ENCODE measurements around the gene STAG2.
"Not testable (repeated sequence)": the region's sequence is repeated elsewhere in the genome, so short reads cannot be mapped to it uniquely, and the experiment has no call there.

Gene STAG2

DNA sequence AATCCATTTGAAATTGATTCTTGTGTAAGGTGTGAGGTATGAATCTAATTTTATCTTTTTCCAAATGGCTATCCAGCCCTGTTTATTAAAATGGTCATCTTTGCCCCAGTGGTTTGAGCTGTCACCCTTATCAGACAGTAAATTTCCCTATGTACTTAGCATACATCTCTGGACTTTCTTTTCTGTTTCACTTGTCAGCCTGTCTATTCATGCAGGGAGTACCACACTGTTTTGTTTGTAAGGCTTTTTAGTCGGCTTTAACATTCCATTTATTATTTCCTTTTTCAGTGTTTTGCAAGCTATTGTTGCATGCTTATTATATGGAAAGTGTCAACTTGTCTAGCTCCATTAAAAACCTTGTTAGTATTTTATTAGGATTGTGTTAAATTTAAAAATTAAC lies 155.8 kb downstream of the STAG2 start:
- H3K9me3 ChIP-seq (ENCODE audit: control insufficient read depth, insufficient read depth, low read length): no peaks in the 10 kb centered on the region

DNA sequence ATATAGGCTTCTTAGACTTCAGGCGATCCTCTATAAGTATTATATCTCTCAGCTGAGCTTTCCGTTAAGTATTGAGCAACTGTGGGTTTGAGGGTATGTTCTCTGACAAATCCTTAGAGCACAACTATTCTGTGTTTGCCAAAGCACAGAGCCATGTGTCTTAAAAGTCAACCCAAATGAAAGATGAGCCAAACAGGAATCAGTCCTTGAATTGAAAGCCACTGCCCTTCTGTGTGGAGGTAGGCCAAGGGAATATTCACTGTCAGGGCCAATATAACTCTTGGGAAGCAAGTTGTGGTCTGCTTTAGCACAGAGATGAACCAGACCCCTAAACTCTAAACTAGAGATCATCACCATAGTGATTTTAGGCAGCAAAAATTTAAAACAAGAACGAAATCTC lies 164.0 kb downstream of the STAG2 start:
- Histone ChIP-seq H3K36me3 (ENCODE audit: insufficient read depth, low read length) (no peaks in the 10 kb centered on the region), H3K9me3 (ENCODE audit: control insufficient read depth, insufficient read depth, low read length) (no peaks in the 10 kb centered on the region), H3K9ac (ENCODE audit: low read depth, low read length) (no peak overlapping the region), H3K4me1 (ENCODE audit: insufficient read depth, low read length) (no peaks in the 10 kb centered on the region)

More for the DNA sequence above, 155.8 kb downstream of the STAG2 start:
- Histone ChIP-seq H3K36me3 (ENCODE audit: insufficient read depth, low read length) (no peaks in the 10 kb centered on the region), H3K4me1 (ENCODE audit: insufficient read depth, low read length) (no peaks in the 10 kb centered on the region), H3K9ac (ENCODE audit: low read depth, low read length) (no peak overlapping the region)

DNA sequence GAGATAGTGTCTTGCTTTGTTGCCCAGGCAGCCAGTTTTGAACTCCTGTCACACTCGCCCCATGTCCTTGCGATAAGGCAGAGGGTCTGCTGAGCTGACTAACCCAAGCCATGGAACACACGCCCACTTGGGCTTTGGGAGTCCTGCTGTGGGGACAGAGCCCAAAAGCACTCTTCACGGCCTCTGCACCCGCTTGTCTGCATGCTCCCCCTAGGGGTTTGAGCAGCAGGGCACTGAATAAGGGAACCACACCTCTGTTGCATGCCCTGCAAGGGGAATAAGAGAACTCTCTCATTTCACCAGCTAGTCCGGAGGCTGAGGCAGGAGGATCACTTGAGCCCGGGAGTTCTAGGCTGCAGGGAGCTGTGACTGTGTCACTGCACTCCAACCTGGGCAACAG lies 166.0 kb downstream of the STAG2 start:
- no peak overlapping the region for H3K9ac ChIP-seq (ENCODE audit: low read depth, low read length)
- no peaks in the 10 kb centered on the region for H3K36me3 ChIP-seq (ENCODE audit: insufficient read depth, low read length)
- no peaks in the 10 kb centered on the region for H3K9me3 ChIP-seq (ENCODE audit: control insufficient read depth, insufficient read depth, low read length)
- no peaks in the 10 kb centered on the region for H3K4me1 ChIP-seq (ENCODE audit: insufficient read depth, low read length)

DNA sequence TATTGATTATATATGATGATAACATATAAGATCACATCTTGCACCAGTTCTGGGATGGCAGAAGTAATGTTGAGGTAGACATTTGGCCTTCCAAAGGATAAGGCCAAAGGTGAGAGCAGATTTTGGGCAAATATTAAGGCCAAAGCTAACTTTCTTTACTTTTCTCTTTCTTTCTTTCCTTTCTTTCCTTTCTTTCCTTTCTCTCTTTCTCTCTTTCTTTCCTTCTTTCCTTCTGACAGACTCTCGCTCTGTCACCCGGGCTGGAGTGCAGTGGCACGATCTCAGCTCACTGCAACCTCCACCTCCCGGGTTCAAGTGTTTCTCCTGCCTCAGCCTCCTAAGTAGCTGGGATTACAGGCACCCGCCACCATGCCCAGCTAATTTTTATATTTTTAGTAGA lies 170.9 kb downstream of the STAG2 start:
- not testable (repeated sequence) for H3K9me3 ChIP-seq (ENCODE audit: control insufficient read depth, insufficient read depth, low read length); H3K36me3 ChIP-seq (ENCODE audit: insufficient read depth, low read length); H3K4me1 ChIP-seq (ENCODE audit: insufficient read depth, low read length); H3K9ac ChIP-seq (ENCODE audit: low read depth, low read length)

GRCh38 chrX:124145749-124146148 lies 184.2 kb downstream of the STAG2 start:
- Histone ChIP-seq H3K9me3 (ENCODE audit: control insufficient read depth, insufficient read depth, low read length) (peaks cover 15% of the 10 kb centered on the region), H3K36me3 (ENCODE audit: insufficient read depth, low read length) (no peaks in the 10 kb centered on the region), H3K4me1 (ENCODE audit: insufficient read depth, low read length) (no peaks in the 10 kb centered on the region), H3K9ac (ENCODE audit: low read depth, low read length) (no peak overlapping the region)

DNA sequence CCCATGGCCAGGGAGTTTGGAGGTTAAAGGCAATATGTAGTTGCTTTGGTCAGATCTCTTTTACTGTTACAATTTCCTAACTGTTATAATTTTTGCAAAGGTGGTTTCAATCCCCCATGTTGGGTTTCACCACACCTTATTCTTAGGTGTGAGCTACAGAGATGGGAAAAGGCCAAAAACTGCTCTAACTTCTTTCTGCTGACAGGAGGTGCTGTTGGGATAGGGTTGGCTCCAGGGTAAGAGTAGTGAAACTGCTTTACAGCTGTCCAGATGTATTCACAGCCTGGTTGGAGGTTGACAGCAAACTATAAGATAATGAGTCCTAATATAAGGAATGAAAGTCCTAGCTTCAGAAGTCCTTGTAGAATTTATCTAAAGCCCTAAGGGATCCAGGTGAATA lies 189.7 kb downstream of the STAG2 start:
- Histone ChIP-seq H3K9me3 (ENCODE audit: control insufficient read depth, insufficient read depth, low read length) (peaks cover 11% of the 10 kb centered on the region), H3K9ac (ENCODE audit: low read depth, low read length) (no peak overlapping the region), H3K36me3 (ENCODE audit: insufficient read depth, low read length) (no peaks in the 10 kb centered on the region), H3K4me1 (ENCODE audit: insufficient read depth, low read length) (no peaks in the 10 kb centered on the region)
